B cell (primary cell): ENCODE results near the gene DNAJB5. TPM values are rescaled to one million over a fixed set of nuclear protein-coding genes. Genes with fewer than 3 reads are reported as not detected.

Experiments
- ATAC-seq: fragments of 200-7000 bp; cut with Tn5 transposase; one replicate; pipeline ENCODE4 v1.10.0; 2021; ENCODE audit warnings: low read depth, mild to moderate bottlenecking, moderate number of reproducible peaks, moderate library complexity
- CTCF ChIA-PET: fragments of 350-600 bp; sonication (Branson Sonifier 250); formaldehyde crosslinking; loops from one replicate; lab custom pipeline; 2021; ENCODE audit warnings: antibody characterized with exemption, inconsistent platforms; lab: Charles Lee
- POLR2A ChIA-PET: fragments of 350-600 bp; sonication (Branson Sonifier 250); formaldehyde crosslinking; loops from one replicate; lab custom pipeline; 2021; ENCODE audit warnings: antibody characterized with exemption; lab: Charles Lee
- DNase-seq: peaks from one replicate; pipeline ENCODE4 v3.0.0; 2013
- H2AFZ ChIP-seq: 2 replicates; pipeline ENCODE4 v1.6.1; 2012; ENCODE audit warnings: mild to moderate bottlenecking, low read depth, low read length; ENCODE audit not compliant: insufficient read depth, poor library complexity, severe bottlenecking
- H3K27ac ChIP-seq, 2 donors: 1 replicate in 1 of 2; 2 replicates in 1 of 2; pipeline ENCODE4 v1.5.1; 2012 to 2013; ENCODE audit warnings: low read length in 2 of 2, mild to moderate bottlenecking in 2 of 2, moderate library complexity in 1 of 2
- H3K27me3 ChIP-seq, 4 experiments: fragments of 200-600 bp in 1 of 4; sonication (generic) in 1 of 4; replicated peaks in 1 of 4; 1 replicate in 2 of 4; 2 replicates in 2 of 4; pipeline versions ENCODE4 v1.6.1 to v1.7.0; 2013 to 2016; ENCODE audit warnings: low read length in 3 of 4, mild to moderate bottlenecking in 2 of 4, mixed read lengths in 1 of 4, moderate library complexity in 1 of 4; ENCODE audit not compliant: insufficient read depth in 4 of 4, control insufficient read depth in 3 of 4; ENCODE audit errors: control extremely low read depth in 1 of 4
- H3K36me3 ChIP-seq, 2 experiments: replicated peaks in 1 of 2; 1 replicate in 1 of 2; 2 replicates in 1 of 2; pipeline versions ENCODE4 v1.6.1 to v1.7.1; 2013; ENCODE audit warnings: low read length in 1 of 2; ENCODE audit not compliant: insufficient read depth in 2 of 2, control insufficient read depth in 1 of 2; ENCODE audit errors: control extremely low read depth in 1 of 2, extremely low read depth in 1 of 2
- H3K4me1 ChIP-seq, 2 donors: fragments of 200-600 bp in 1 of 2; sonication (generic) in 1 of 2; 1 replicate in 1 of 2; 2 replicates in 1 of 2; pipeline versions ENCODE4 v1.5.1 to v1.6.1; 2013 to 2017; ENCODE audit warnings: low read length in 2 of 2; ENCODE audit not compliant: control insufficient read depth in 2 of 2, insufficient read depth in 2 of 2
- H3K4me2 ChIP-seq: replicated peaks from 2 replicates; pipeline ENCODE3; 2012; ENCODE audit warnings: mild to moderate bottlenecking, low read depth, low read length; ENCODE audit not compliant: poor library complexity, severe bottlenecking
- H3K4me3 ChIP-seq, 5 experiments: fragments of 200-600 bp in 1 of 5; sonication (generic) in 1 of 5; 1 replicate in 3 of 5; 2 replicates in 2 of 5; pipeline versions ENCODE4 v1.5.1 to v1.7.0; 2011 to 2016; ENCODE audit warnings: low read length in 4 of 5, mild to moderate bottlenecking in 4 of 5, low read depth in 2 of 5, control low read depth in 1 of 5, moderate library complexity in 1 of 5; ENCODE audit not compliant: insufficient read depth in 1 of 5; ENCODE audit errors: control extremely low read depth in 1 of 5, extremely low read depth in 1 of 5
- H3K79me2 ChIP-seq: fragments of 200-600 bp; sonication (generic); one replicate; pipeline ENCODE4 v1.6.0; 2016; ENCODE audit warnings: low read length; ENCODE audit not compliant: control insufficient read depth, insufficient read depth
- H3K9ac ChIP-seq: fragments of 200-600 bp; sonication (generic); 2 replicates; pipeline ENCODE4 v1.6.1; 2017; ENCODE audit warnings: mild to moderate bottlenecking, low read length, moderate library complexity
- H3K9me3 ChIP-seq, 3 donors: one replicate each; pipeline versions ENCODE4 v1.6.1 to v1.7.1; 2013; ENCODE audit warnings: low read length in 2 of 3; ENCODE audit not compliant: control insufficient read depth in 2 of 3, insufficient read depth in 1 of 3; ENCODE audit errors: control extremely low read depth in 1 of 3
- H4K20me1 ChIP-seq: 2 replicates; pipeline ENCODE4 v1.6.0; 2012; ENCODE audit warnings: mild to moderate bottlenecking, low read length; ENCODE audit not compliant: insufficient read depth, control insufficient read depth, poor library complexity, severe bottlenecking
- H3K27ac Mint-ChIP-seq: one replicate; pipeline ENCODE4 v1.8.0; 2021; ENCODE audit warnings: mixed read lengths
- H3K27me3 Mint-ChIP-seq: one replicate; pipeline ENCODE4 v1.8.0; 2021; ENCODE audit warnings: mixed read lengths
- H3K4me1 Mint-ChIP-seq: one replicate; pipeline ENCODE4 v1.8.0; 2021; ENCODE audit warnings: mixed read lengths
- H3K4me3 Mint-ChIP-seq: one replicate; pipeline ENCODE4 v1.8.0; 2021; ENCODE audit warnings: mixed read lengths
- H3K9me3 Mint-ChIP-seq: one replicate; pipeline ENCODE4 v1.8.0; 2022; ENCODE audit warnings: mixed read lengths; ENCODE audit not compliant: insufficient read depth
- CTCF ChIP-seq: fragments of 200-600 bp; IDR thresholded peaks from one replicate; pipeline ENCODE4 v1.8.0; 2022; ENCODE audit warnings: antibody characterized with exemption, mild to moderate bottlenecking
- EZH2 ChIP-seq: IDR thresholded peaks from 2 replicates; pipeline ENCODE4 v1.6.1; 2012; ENCODE audit warnings: borderline replicate concordance, low read depth, mild to moderate bottlenecking, moderate library complexity, low read length; ENCODE audit not compliant: insufficient read depth, poor library complexity, severe bottlenecking
- WGBS: methylation state at CpG from one replicate; pipeline ENCODE4 v1.1.5; 2013; ENCODE audit warnings: missing lambda C conversion rate; ENCODE audit not compliant: insufficient coverage; 5-methylcytosine and 5-hydroxymethylcytosine counted together
- intact Hi-C: fragments of 100-400 bp; cut with micrococcal nuclease; formaldehyde crosslinking; loops from one replicate; pipeline ENCODE4 v1.10.0; 2022
- polyA plus RNA-seq: library from polyadenylated mRNA; depleted of rRNA; stranded (reverse); fragments of >200 nt; gene quantifications from 2 replicates; pipeline ENCODE4 v1.2.3, GENCODE V29; 2012
- total RNA-seq, 2 donors: library from RNA; stranded (reverse); fragments of 120-200 nt in 1 of 2; gene quantifications; 1 replicate in 1 of 2; 2 replicates in 1 of 2; pipeline versions ENCODE4 v1.2.3 to v1.2.4, GENCODE V29; 2013 to 2022

DNAJB5 gene
- total and polyA plus RNA-seq, 2 donors (not counting 1 experiment from before 2014, with no cell fraction given): 0.94 to 2.4 TPM

- no peaks in the 10 kb centered on the region for H3K36me3 ChIP-seq
- intact Hi-C loops: no loop called here
- Mint-ChIP-seq H3K9me3 (no peaks in the 10 kb centered on the region), H3K4me1 (peaks cover 9% of the 10 kb centered on the region), H3K27ac (no peak overlapping the region), H3K27me3 (no peaks in the 10 kb centered on the region), H3K4me3 (no peak overlapping the region)
- ChIA-PET POLR2A (interaction anchor here (0.8 kb wide), 1 partner anchor 95 kb away, joined by 3 read pairs; no protein-coding TSS in a partner anchor), CTCF (interaction anchor here (1.8 kb wide), 2 partner anchors 10 to 95 kb away, joined by 8 to 16 read pairs; no protein-coding TSS in a partner anchor)
- H3K9ac ChIP-seq: no peak overlapping the region
- H4K20me1 ChIP-seq: no peaks in the 10 kb centered on the region
- 79% methylated on average over 1 of the region's 7 CpGs for WGBS
- H3K4me1 ChIP-seq: peaks cover 5% of the 10 kb centered on the region in 2 donors
- DNase-seq: no peak
- TF ChIP-seq CTCF: no peak
- TF ChIP-seq EZH2: no peak
- H3K4me2 ChIP-seq: no peak overlapping the region
- no peak overlapping the region for H3K27ac ChIP-seq
- no peak overlapping the region for H2AFZ ChIP-seq
- H3K9me3 ChIP-seq: no peaks in the 10 kb centered on the region
- ATAC-seq: no peak
- no peak overlapping the region for H3K4me3 ChIP-seq
- no peaks in the 10 kb centered on the region for H3K27me3 ChIP-seq
- H3K79me2 ChIP-seq: no peaks in the 10 kb centered on the region
Measured at GRCh38 chr9:34994900-34995669, 5.5 kb downstream of the DNAJB5 start.

- Histone ChIP-seq H3K4me3 (no peak overlapping the region), H3K9me3 (no peaks in the 10 kb centered on the region), H3K4me1 (no peaks in the 10 kb centered on the region), H3K9ac (no peak overlapping the region), H3K36me3 (no peaks in the 10 kb centered on the region), H3K27me3 (no peaks in the 10 kb centered on the region), H3K79me2 (no peaks in the 10 kb centered on the region), H2AFZ (no peak overlapping the region), H4K20me1 (no peaks in the 10 kb centered on the region), H3K4me2 (no peak overlapping the region), H3K27ac (no peak overlapping the region)
- no peak overlapping the region for H3K4me3 Mint-ChIP-seq
- WGBS: 55% methylated on average over 2 of the region's 3 CpGs
- intact Hi-C loops: no loop called here
- no peaks in the 10 kb centered on the region for H3K27me3 Mint-ChIP-seq
- TF ChIP-seq CTCF (no peak), EZH2 (no peak)
- ATAC-seq: no peak
- ChIA-PET POLR2A (no interaction called here), CTCF (interaction anchor here (1.8 kb wide), 1 partner anchor 96 kb away, joined by 16 read pairs; no protein-coding TSS in a partner anchor)
- DNase-seq: no peak
- no peaks in the 10 kb centered on the region for H3K9me3 Mint-ChIP-seq
- H3K27ac Mint-ChIP-seq: no peak overlapping the region
- peaks cover 6% of the 10 kb centered on the region for H3K4me1 Mint-ChIP-seq
Measured at GRCh38 chr9:34995670-34996060, 6.1 kb downstream of the DNAJB5 start.
